Tibial artery (tissue), 4 donors: ENCODE data around the gene PKNOX2.

Experiments used
- DNase-seq, 2 donors: peaks; one replicate each; pipeline ENCODE4 v3.0.0-alpha.2; 2019
- H3K27ac ChIP-seq, 2 donors: fragments of 200-600 bp; sonication (generic) in 1 of 2; 1 replicate in 1 of 2; 2 replicates in 1 of 2; pipeline ENCODE4 v1.5.1; 2018 to 2019; ENCODE audit warnings: mild to moderate bottlenecking in 1 of 2
- H3K27me3 ChIP-seq, 2 donors: fragments of 200-600 bp; sonication (generic) in 1 of 2; one replicate each; pipeline versions ENCODE4 v1.5.1 to v1.6.0; 2016 to 2019
- H3K36me3 ChIP-seq, 3 donors: fragments of 200-600 bp; sonication (generic) in 2 of 3; one replicate each; pipeline ENCODE4 v1.5.1; 2016 to 2019; ENCODE audit warnings: mild to moderate bottlenecking in 2 of 3
- H3K4me1 ChIP-seq, 4 donors: fragments of 200-600 bp; sonication (generic) in 2 of 4; 1 replicate in 3 of 4; 2 replicates in 1 of 4; pipeline ENCODE4 v1.5.1; 2016 to 2019
- H3K4me3 ChIP-seq, 2 donors: fragments of 200-600 bp; sonication (generic) in 1 of 2; 1 replicate in 1 of 2; 2 replicates in 1 of 2; pipeline ENCODE4 v1.5.1; 2018 to 2019; ENCODE audit warnings: mild to moderate bottlenecking in 2 of 2
- H3K9me3 ChIP-seq, 3 donors: fragments of 200-600 bp; sonication (generic) in 1 of 3; one replicate each; pipeline ENCODE4 v1.5.1; 2016 to 2019
- intact Hi-C: fragments of 100-400 bp; cut with DNase I; formaldehyde crosslinking; loops from one replicate; pipeline ENCODE4 v1.15.0; 2023; ENCODE audit warnings: low total_unique reads
- TF ChIP-seq, protein P1 (sequence below), 2 experiments: fragments of 200-600 bp in 1 of 2; fragments of 450-650 bp in 1 of 2; IDR thresholded peaks; one replicate each; pipeline ENCODE4 v1.5.1; 2017 to 2019; ENCODE audit warnings: antibody characterized with exemption in 2 of 2, mild to moderate bottlenecking in 1 of 2, moderate library complexity in 1 of 2

PKNOX2 gene

DNA sequence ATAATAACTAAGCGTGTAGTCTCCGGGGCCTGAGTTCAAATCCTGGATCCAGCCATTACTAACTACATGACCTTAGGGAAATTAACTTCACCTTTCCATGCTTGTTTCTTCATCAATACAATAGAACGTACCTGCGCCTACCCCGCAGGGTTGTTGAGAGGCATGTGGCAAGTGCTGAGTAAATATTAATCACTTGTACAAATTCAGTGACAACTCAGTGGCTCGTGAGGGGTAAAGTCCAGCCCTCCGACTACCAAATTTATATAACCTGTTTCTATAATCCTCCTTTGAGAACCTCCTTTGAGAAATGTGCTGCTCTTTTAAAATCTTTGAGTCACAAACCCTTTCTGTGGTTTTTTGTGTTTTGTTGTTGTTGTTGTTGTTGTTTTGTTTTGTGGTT is 281.7 kb downstream of the PKNOX2 start:
- H3K27me3 ChIP-seq: no peaks in the 10 kb centered on the region
- DNase-seq: no peak
- intact Hi-C loops: no loop called here
- no peaks in the 10 kb centered on the region for H3K9me3 ChIP-seq
- H3K36me3 ChIP-seq: peaks cover 13 to 50% (median 29%) of the 10 kb centered on the region in 3 donors
- no peak overlapping the region for H3K4me3 ChIP-seq
- no peak overlapping the region for H3K27ac ChIP-seq
- peaks cover 0 to 3% (median under 1%) of the 10 kb centered on the region in 4 donors for H3K4me1 ChIP-seq
- TF ChIP-seq, protein P1, sequence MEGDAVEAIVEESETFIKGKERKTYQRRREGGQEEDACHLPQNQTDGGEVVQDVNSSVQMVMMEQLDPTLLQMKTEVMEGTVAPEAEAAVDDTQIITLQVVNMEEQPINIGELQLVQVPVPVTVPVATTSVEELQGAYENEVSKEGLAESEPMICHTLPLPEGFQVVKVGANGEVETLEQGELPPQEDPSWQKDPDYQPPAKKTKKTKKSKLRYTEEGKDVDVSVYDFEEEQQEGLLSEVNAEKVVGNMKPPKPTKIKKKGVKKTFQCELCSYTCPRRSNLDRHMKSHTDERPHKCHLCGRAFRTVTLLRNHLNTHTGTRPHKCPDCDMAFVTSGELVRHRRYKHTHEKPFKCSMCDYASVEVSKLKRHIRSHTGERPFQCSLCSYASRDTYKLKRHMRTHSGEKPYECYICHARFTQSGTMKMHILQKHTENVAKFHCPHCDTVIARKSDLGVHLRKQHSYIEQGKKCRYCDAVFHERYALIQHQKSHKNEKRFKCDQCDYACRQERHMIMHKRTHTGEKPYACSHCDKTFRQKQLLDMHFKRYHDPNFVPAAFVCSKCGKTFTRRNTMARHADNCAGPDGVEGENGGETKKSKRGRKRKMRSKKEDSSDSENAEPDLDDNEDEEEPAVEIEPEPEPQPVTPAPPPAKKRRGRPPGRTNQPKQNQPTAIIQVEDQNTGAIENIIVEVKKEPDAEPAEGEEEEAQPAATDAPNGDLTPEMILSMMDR (IDR thresholded peaks at IDR 0.05): no peak

DNA sequence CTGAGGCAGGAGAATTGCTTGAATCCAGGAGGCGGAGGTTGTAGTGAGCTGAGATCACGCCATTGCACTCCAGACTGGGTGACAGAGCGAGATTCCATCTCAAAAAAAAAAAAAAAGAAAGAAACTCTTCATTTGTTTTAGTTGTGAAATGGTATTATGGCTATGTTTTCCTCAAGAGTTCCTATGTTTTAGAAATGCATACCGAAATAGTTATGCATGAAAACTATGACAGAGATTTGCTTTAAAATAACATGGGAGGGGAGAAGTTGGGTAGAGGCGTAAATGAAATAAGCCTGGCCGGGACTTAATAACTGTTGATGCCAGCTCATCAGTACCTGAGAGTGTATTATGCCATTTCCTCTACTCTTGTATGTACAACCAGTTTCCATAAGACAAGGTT is 283.2 kb downstream of the PKNOX2 start:
- no peaks in the 10 kb centered on the region for H3K27me3 ChIP-seq
- H3K9me3 ChIP-seq: no peaks in the 10 kb centered on the region
- H3K27ac ChIP-seq: no peak overlapping the region
- TF ChIP-seq, protein P1 (IDR thresholded peaks at IDR 0.05): no peak
- intact Hi-C loops: no loop called here
- H3K4me1 ChIP-seq: peaks cover 0 to 16% (median 8%) of the 10 kb centered on the region in 4 donors
- H3K4me3 ChIP-seq: no peak overlapping the region
- no peak for DNase-seq
- H3K36me3 ChIP-seq: peaks cover 13 to 40% (median 29%) of the 10 kb centered on the region in 3 donors

DNA sequence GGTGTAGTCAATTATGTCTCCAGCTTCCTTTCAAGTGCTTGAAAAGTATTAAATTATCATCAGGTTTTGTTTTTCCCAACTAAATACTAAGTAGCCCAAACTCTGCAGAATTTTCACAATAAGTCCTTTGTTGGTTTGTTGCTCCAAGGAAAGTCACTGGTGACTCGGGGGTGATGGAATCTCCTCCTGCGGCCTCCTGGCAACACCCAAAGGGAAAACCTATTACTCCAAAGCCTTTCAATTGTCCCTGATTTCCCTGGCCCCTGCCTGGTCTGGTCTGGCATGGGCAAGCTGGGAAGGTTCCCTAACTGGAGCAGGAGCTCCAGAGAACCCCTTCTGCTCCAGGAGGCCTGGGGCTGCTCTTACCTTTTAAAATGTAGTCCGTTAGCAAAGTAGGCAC is 283.6 kb downstream of the PKNOX2 start:
- TF ChIP-seq, protein P1 (IDR thresholded peaks at IDR 0.05): no peak
- Histone ChIP-seq H3K9me3 (no peaks in the 10 kb centered on the region), H3K4me3 (no peak overlapping the region), H3K27ac (no peak overlapping the region), H3K4me1 (peaks cover 0 to 16% (median 8%) of the 10 kb centered on the region in 4 donors), H3K27me3 (no peaks in the 10 kb centered on the region), H3K36me3 (peaks cover 13 to 40% (median 29%) of the 10 kb centered on the region in 3 donors)
- intact Hi-C loops: no loop called here
- peak in 1 of 2 donors; percentile 35 for DNase-seq

DNA sequence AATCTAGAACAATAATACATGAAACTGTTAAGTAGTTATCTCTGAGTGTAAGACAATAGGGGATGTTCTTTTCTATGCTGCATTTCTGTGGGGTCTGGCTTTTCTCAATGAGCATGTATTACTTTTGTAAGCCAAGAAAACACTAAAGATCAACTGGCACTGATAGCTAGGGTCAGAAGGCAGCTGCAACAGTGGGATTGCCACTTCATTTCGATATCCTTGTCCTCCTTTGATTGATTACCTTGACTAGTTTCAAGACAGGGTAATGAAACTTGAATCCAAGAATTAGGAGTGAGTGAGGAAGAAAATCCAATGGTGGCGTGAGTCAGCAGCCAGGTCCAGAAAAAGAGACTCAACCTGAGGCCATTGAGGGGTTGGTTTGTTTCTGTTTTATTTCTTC is 285.0 kb downstream of the PKNOX2 start:
- Histone ChIP-seq H3K27ac (no peak overlapping the region), H3K4me3 (no peak overlapping the region), H3K9me3 (no peaks in the 10 kb centered on the region), H3K36me3 (peaks cover 13 to 33% (median 20%) of the 10 kb centered on the region in 3 donors), H3K4me1 (peaks cover 0 to 16% (median 8%) of the 10 kb centered on the region in 4 donors), H3K27me3 (no peaks in the 10 kb centered on the region)
- intact Hi-C loops: no loop called here
- peak in 1 of 2 donors; percentile 9 for DNase-seq
- TF ChIP-seq, protein P1 (IDR thresholded peaks at IDR 0.05): no peak

DNA sequence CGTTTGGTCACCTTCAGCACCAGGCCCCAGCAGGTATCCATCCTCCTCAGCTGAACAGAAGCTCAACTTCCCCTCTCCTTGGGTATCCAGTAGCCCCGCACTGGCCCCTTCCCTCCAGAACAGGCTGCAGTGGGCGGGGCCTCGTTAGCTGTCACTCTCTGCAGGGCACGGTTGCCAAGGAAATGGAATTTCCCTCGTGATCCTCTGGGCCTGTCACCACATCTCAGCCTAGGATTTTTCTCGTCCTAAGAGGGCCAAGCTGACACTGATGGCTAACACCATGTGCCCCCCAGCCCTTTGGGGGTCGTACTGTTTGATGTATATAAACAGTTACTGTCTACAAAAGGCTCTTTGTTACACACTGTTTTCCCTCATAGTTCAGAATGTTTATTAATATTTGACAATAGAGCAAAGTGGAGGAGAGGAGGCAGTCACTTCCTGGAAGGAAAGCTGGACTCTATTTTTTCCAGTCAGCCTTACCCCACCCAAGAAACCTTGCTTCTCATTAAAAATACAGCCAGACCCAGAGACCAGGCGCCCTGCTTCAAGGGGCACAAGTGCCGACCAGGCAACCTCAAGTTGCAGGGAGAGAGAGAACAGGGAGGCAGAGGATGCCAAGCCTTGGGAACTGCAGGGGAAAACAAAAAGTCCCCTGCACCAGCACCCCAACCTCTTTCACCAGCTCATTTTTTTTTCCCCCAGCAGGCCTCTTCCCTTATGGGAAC is 287.0 kb downstream of the PKNOX2 start:
- intact Hi-C loops: no loop called here

More for the DNA sequence above, 287.0 kb downstream of the PKNOX2 start:
- no peaks in the 10 kb centered on the region for H3K9me3 ChIP-seq
- peak overlapping the region; percentile 61 to 69 for H3K27ac ChIP-seq
- peak; percentile 57 to 81 for DNase-seq
- TF ChIP-seq, protein P1 (IDR thresholded peaks at IDR 0.05): no peak
- H3K4me3 ChIP-seq: no peak overlapping the region
- H3K36me3 ChIP-seq: peaks cover under 1 to 13% (median 5%) of the 10 kb centered on the region in 3 donors
- H3K4me1 ChIP-seq: peaks cover 0 to 16% (median 8%) of the 10 kb centered on the region in 4 donors
- H3K27me3 ChIP-seq: no peaks in the 10 kb centered on the region
